Activated CD4-positive, CD25-positive, alpha-beta regulatory T cell treated with anti-CD3 and anti-CD28 coated beads, Interleukin-2, amount 50 U/mL, for 16 hours (primary cell): Measurements from ENCODE around the gene FKBP7.
"Not testable (repeated sequence)": the region's sequence is repeated elsewhere in the genome, so short reads cannot be mapped to it uniquely, and the experiment has no call there.

Experiments used
- DNase-seq: peaks from one replicate; pipeline ENCODE4 v3.0.0-alpha.2; 2020; ENCODE audit warnings: low read depth, low spot score

Gene FKBP7

GRCh38 chr2:178478439-178479274 lies at the start of gene FKBP7:
TSS of gene FKBP7 (minus strand) at chr2:178478600. CDS start at chr2:178478499, 101 bp downstream.
- DNase-seq: peak; percentile 74

GRCh38 chr2:178527592-178527991 lies 49.2 kb upstream of the FKBP7 start:
- DNase-seq: no peak

- no peak for DNase-seq
These were observed 47.9 kb upstream of the FKBP7 start for GRCh38 chr2:178526256-178526655.

GRCh38 chr2:178525460-178525859 lies 47.1 kb upstream of the FKBP7 start:
- DNase-seq: not testable (repeated sequence)

- DNase-seq: not testable (repeated sequence)
These were observed 46.6 kb upstream of the FKBP7 start for GRCh38 chr2:178525010-178525409.

GRCh38 chr2:178523596-178524134 lies 45.3 kb upstream of the FKBP7 start:
- DNase-seq: no peak

- DNase-seq: peak; percentile 63
These were observed 44.7 kb upstream of the FKBP7 start for GRCh38 chr2:178522950-178523595.

- DNase-seq: no peak
These were observed 43.1 kb upstream of the FKBP7 start for GRCh38 chr2:178521304-178522150.

- DNase-seq: no peak
These were observed 39.1 kb upstream of the FKBP7 start for GRCh38 chr2:178517496-178517895.

GRCh38 chr2:178514664-178515063 lies 36.3 kb upstream of the FKBP7 start:
- DNase-seq: peak; percentile 10

GRCh38 chr2:178513876-178514275 lies 35.5 kb upstream of the FKBP7 start:
- DNase-seq: no peak

GRCh38 chr2:178512484-178512883 lies 34.1 kb upstream of the FKBP7 start:
- DNase-seq: no peak

GRCh38 chr2:178510384-178510783 lies 32.0 kb upstream of the FKBP7 start:
- no peak for DNase-seq

GRCh38 chr2:178508646-178509045 lies 30.2 kb upstream of the FKBP7 start:
- DNase-seq: no peak

GRCh38 chr2:178506949-178507348 lies 28.5 kb upstream of the FKBP7 start:
- DNase-seq: no peak

GRCh38 chr2:178506524-178506923 lies 28.1 kb upstream of the FKBP7 start:
- DNase-seq: no peak

- DNase-seq: no peak
These were observed 27.7 kb upstream of the FKBP7 start for GRCh38 chr2:178506101-178506500.

- no peak for DNase-seq
These were observed 24.4 kb upstream of the FKBP7 start for GRCh38 chr2:178502751-178503150.

- DNase-seq: no peak
These were observed 21.2 kb upstream of the FKBP7 start for GRCh38 chr2:178499640-178500039.

- no peak for DNase-seq
These were observed 19.7 kb upstream of the FKBP7 start for GRCh38 chr2:178498137-178498536.

GRCh38 chr2:178496049-178496448 lies 17.6 kb upstream of the FKBP7 start:
- no peak for DNase-seq

- no peak for DNase-seq
These were observed 13.2 kb upstream of the FKBP7 start for GRCh38 chr2:178491612-178492011.
